ENCODE results near the gene JARID2. TPM values are rescaled to one million over a fixed set of nuclear protein-coding genes. Genes with fewer than 3 reads are reported as not detected.

The JARID2 gene
- polyA plus RNA-seq, 1 donor from 2014 or later, result 25.5 TPM

DNA sequence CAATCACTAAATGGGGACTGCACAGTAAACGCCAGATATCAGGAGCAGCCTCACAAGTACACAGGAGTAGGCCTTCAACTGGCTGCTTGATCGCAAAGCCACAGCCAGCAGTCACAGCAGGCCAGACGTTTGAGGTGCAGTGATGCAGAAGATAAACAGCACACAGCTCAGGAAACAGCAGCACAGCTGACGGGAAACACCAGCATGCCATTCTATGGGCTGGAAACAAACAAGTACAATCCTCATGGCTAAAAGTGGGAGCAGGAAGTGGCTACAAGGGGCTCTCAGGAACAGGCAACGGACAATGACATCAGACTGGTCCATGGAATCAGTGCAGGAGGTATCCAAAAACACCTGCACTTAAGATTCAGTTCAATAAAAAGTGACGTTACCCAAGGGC, 305.9 kb downstream of the JARID2 start:
- no peaks in the 10 kb centered on the region for H4K20me1 ChIP-seq (ENCODE audit: insufficient read depth)
- no peak overlapping the region for H3K9ac ChIP-seq (ENCODE audit: low read length)
- no peaks in the 10 kb centered on the region for H3K79me2 ChIP-seq (replicated peaks; ENCODE audit: insufficient read depth, low read length)
- no peaks in the 10 kb centered on the region for H3F3A ChIP-seq (ENCODE audit: insufficient read depth, low read length, poor library complexity, severe bottlenecking)
- no peaks in the 10 kb centered on the region for H3K27me3 ChIP-seq (ENCODE audit: insufficient read depth, low read depth, low read length)
- no peaks in the 10 kb centered on the region for H3K9me3 ChIP-seq (ENCODE audit: low read length)
- no peaks in the 10 kb centered on the region for H3K36me3 ChIP-seq (ENCODE audit: insufficient read depth, low read length)
- no peak overlapping the region for H2AFZ ChIP-seq (ENCODE audit: low read depth, low read length)
- H3K9me2 ChIP-seq (ENCODE audit: insufficient read depth, low read length), result no peaks in the 10 kb centered on the region
- TF ChIP-seq EZH2 (IDR thresholded peaks at IDR 0.05; ENCODE audit: borderline replicate concordance, insufficient read depth, low read length, poor library complexity, severe bottlenecking) (no peak), SMC3 (conservative IDR thresholded peaks at IDR 0.05; ENCODE audit: poor library complexity) (no peak), MXI1 (conservative IDR thresholded peaks at IDR 0.05; ENCODE audit: poor library complexity, severe bottlenecking) (no peak), EP300 (conservative IDR thresholded peaks at IDR 0.05; ENCODE audit: poor library complexity, severe bottlenecking) (no peak), TAF1 (IDR thresholded peaks at IDR 0.05; ENCODE audit: low read depth) (no peak), RAD21 (conservative IDR thresholded peaks at IDR 0.05) (no peak), POLR2AphosphoS5 (IDR thresholded peaks at IDR 0.05) (peak; percentile 23)
- no peak overlapping the region for H3K4me2 ChIP-seq (ENCODE audit: low read length)
- H3K4me3 ChIP-seq (ENCODE audit: low read length), result no peak overlapping the region
- H3K27ac ChIP-seq (ENCODE audit: low read length), result no peak overlapping the region

DNA sequence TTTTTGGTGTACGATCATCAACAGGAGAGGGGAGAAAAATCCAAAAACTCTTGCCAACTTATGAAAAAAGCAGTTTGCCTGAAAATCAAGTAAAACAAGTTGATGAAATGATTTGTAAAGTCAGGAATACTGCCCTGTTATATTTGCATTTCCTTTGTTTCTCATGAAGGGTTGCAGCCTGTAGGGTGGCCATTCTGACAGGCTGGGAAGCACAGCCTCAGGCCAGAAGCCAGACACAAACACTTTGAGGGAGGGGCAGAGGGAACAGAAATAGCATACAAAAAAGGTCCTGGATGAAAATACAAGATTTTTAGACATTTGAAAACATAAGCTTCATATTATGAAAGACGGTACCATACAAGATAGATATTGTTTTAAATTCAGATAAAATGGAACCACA, 307.2 kb downstream of the JARID2 start:
- no peak overlapping the region for H2AFZ ChIP-seq (ENCODE audit: low read depth, low read length)
- H3F3A ChIP-seq (ENCODE audit: insufficient read depth, low read length, poor library complexity, severe bottlenecking), result no peaks in the 10 kb centered on the region
- no peaks in the 10 kb centered on the region for H3K27me3 ChIP-seq (ENCODE audit: insufficient read depth, low read depth, low read length)
- H3K9me3 ChIP-seq (ENCODE audit: low read length), result no peaks in the 10 kb centered on the region
- H3K79me2 ChIP-seq (replicated peaks; ENCODE audit: insufficient read depth, low read length), result no peaks in the 10 kb centered on the region
- H3K4me2 ChIP-seq (ENCODE audit: low read length), result no peak overlapping the region
- no peak overlapping the region for H3K27ac ChIP-seq (ENCODE audit: low read length)
- TF ChIP-seq POLR2AphosphoS5 (IDR thresholded peaks at IDR 0.05) (no peak), MXI1 (conservative IDR thresholded peaks at IDR 0.05; ENCODE audit: poor library complexity, severe bottlenecking) (no peak), RAD21 (conservative IDR thresholded peaks at IDR 0.05) (no peak), SMC3 (conservative IDR thresholded peaks at IDR 0.05; ENCODE audit: poor library complexity) (no peak), EP300 (conservative IDR thresholded peaks at IDR 0.05; ENCODE audit: poor library complexity, severe bottlenecking) (no peak), EZH2 (IDR thresholded peaks at IDR 0.05; ENCODE audit: borderline replicate concordance, insufficient read depth, low read length, poor library complexity, severe bottlenecking) (no peak), TAF1 (IDR thresholded peaks at IDR 0.05; ENCODE audit: low read depth) (no peak)
- TF ChIP-seq, protein P1, sequence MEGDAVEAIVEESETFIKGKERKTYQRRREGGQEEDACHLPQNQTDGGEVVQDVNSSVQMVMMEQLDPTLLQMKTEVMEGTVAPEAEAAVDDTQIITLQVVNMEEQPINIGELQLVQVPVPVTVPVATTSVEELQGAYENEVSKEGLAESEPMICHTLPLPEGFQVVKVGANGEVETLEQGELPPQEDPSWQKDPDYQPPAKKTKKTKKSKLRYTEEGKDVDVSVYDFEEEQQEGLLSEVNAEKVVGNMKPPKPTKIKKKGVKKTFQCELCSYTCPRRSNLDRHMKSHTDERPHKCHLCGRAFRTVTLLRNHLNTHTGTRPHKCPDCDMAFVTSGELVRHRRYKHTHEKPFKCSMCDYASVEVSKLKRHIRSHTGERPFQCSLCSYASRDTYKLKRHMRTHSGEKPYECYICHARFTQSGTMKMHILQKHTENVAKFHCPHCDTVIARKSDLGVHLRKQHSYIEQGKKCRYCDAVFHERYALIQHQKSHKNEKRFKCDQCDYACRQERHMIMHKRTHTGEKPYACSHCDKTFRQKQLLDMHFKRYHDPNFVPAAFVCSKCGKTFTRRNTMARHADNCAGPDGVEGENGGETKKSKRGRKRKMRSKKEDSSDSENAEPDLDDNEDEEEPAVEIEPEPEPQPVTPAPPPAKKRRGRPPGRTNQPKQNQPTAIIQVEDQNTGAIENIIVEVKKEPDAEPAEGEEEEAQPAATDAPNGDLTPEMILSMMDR (IDR thresholded peaks at IDR 0.05; ENCODE audit: poor library complexity, severe bottlenecking), result no peak
- TF ChIP-seq, protein P2, sequence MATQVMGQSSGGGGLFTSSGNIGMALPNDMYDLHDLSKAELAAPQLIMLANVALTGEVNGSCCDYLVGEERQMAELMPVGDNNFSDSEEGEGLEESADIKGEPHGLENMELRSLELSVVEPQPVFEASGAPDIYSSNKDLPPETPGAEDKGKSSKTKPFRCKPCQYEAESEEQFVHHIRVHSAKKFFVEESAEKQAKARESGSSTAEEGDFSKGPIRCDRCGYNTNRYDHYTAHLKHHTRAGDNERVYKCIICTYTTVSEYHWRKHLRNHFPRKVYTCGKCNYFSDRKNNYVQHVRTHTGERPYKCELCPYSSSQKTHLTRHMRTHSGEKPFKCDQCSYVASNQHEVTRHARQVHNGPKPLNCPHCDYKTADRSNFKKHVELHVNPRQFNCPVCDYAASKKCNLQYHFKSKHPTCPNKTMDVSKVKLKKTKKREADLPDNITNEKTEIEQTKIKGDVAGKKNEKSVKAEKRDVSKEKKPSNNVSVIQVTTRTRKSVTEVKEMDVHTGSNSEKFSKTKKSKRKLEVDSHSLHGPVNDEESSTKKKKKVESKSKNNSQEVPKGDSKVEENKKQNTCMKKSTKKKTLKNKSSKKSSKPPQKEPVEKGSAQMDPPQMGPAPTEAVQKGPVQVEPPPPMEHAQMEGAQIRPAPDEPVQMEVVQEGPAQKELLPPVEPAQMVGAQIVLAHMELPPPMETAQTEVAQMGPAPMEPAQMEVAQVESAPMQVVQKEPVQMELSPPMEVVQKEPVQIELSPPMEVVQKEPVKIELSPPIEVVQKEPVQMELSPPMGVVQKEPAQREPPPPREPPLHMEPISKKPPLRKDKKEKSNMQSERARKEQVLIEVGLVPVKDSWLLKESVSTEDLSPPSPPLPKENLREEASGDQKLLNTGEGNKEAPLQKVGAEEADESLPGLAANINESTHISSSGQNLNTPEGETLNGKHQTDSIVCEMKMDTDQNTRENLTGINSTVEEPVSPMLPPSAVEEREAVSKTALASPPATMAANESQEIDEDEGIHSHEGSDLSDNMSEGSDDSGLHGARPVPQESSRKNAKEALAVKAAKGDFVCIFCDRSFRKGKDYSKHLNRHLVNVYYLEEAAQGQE (IDR thresholded peaks at IDR 0.05; ENCODE audit: borderline replicate concordance), result no peak
- no peaks in the 10 kb centered on the region for H4K20me1 ChIP-seq (ENCODE audit: insufficient read depth)
- no peaks in the 10 kb centered on the region for H3K9me2 ChIP-seq (ENCODE audit: insufficient read depth, low read length)
- H3K36me3 ChIP-seq (ENCODE audit: insufficient read depth, low read length), result no peaks in the 10 kb centered on the region
- no peak overlapping the region for H3K4me3 ChIP-seq (ENCODE audit: low read length)
- no peak overlapping the region for H3K9ac ChIP-seq (ENCODE audit: low read length)
